ENCODE results near the gene TRIM9.

Gene TRIM9

GRCh38 chr14:51124029-51124428, 29.1 kb upstream of the TRIM9 start:
- TF ChIP-seq CTCF (IDR thresholded peaks at IDR 0.05): no peak

- TF ChIP-seq CTCF (IDR thresholded peaks at IDR 0.05): no peak
Observed at GRCh38 chr14:51121096-51121495, 26.2 kb upstream of the TRIM9 start.

- TF ChIP-seq CTCF (IDR thresholded peaks at IDR 0.05): no peak
Observed at GRCh38 chr14:51119411-51120051, 24.6 kb upstream of the TRIM9 start.

- TF ChIP-seq CTCF (IDR thresholded peaks at IDR 0.05): no peak
Observed at GRCh38 chr14:51118993-51119392, 24.1 kb upstream of the TRIM9 start.

GRCh38 chr14:51117593-51117992, 22.7 kb upstream of the TRIM9 start:
- no peak for TF ChIP-seq CTCF (IDR thresholded peaks at IDR 0.05)

- no peak for TF ChIP-seq CTCF (IDR thresholded peaks at IDR 0.05)
Observed at GRCh38 chr14:51116682-51117081, 21.8 kb upstream of the TRIM9 start.

GRCh38 chr14:51109651-51110050, 14.7 kb upstream of the TRIM9 start:
- TF ChIP-seq CTCF (IDR thresholded peaks at IDR 0.05): no peak

GRCh38 chr14:51107801-51108200, 12.9 kb upstream of the TRIM9 start:
- no peak for TF ChIP-seq CTCF (IDR thresholded peaks at IDR 0.05)

Data from LNCAP (cell line).